ENCODE results near the gene MICAL3. TPM values are rescaled to one million over a fixed set of nuclear protein-coding genes. Genes with fewer than 3 reads are reported as not detected.
"Not testable (repeated sequence)": the region's sequence is repeated elsewhere in the genome, so short reads cannot be mapped to it uniquely, and the experiment has no call there.

The MICAL3 gene
- total RNA-seq, 1 experiment from 2014 or later, result 47.1 TPM

GRCh38 chr22:17991992-17992391 is 32.4 kb downstream of the MICAL3 start:
- BruUV-seq (replicated peaks); H3K9me3 ChIP-seq (ENCODE audit: control insufficient read depth, insufficient read depth, low read depth, low read length); H3K36me3 ChIP-seq (ENCODE audit: control insufficient read depth, insufficient read depth, low read length); DNase-seq (ENCODE audit: low read depth, low spot score); CTCF ChIA-PET; ATAC-seq; in situ Hi-C loops (cut with HindIII; ENCODE audit: low pct_unique_long_range_greater_than_20kb, low sequenced_read_pairs); H3K4me3 ChIP-seq (ENCODE audit: low read depth in 2 of 2, low read length in 2 of 2); H3K27me3 ChIP-seq (ENCODE audit: control insufficient read depth, insufficient read depth, low read length); intact Hi-C loops (cut with micrococcal nuclease; ENCODE audit: unreplicated experiment); H3K27ac ChIP-seq (ENCODE audit: low read length); POLR2A ChIA-PET: not testable (repeated sequence)
- peaks cover 10% of the 10 kb centered on the region for H3K4me1 ChIP-seq (ENCODE audit: control insufficient read depth, insufficient read depth, low read length)

DNA sequence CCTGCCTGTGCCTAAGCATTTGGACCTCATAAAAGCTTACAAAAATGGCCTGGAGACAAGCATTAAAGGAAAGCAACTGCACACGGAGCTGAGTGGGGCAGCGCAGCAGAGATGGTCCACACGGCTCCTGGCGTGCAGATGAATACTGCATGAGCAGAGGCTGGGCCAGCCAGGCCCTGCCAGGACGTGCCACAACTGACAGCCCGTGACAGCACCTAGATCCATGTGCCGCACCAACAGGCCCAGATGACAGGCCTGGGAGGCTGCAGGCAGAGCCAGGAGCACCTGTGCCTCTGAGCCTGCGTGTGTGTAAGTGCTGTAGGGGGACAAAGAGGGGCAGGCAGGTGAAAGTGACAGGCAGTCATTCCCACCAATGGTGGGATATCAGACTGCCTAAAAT is 33.4 kb downstream of the MICAL3 start:
- Histone ChIP-seq H3K27me3 (ENCODE audit: control insufficient read depth, insufficient read depth, low read length) (no peaks in the 10 kb centered on the region), H3K4me3 (ENCODE audit: low read depth in 2 of 2, low read length in 2 of 2) (no peak overlapping the region), H3K9me3 (ENCODE audit: control insufficient read depth, insufficient read depth, low read depth, low read length) (no peaks in the 10 kb centered on the region), H3K36me3 (ENCODE audit: control insufficient read depth, insufficient read depth, low read length) (no peaks in the 10 kb centered on the region), H3K4me1 (ENCODE audit: control insufficient read depth, insufficient read depth, low read length) (peaks cover 10% of the 10 kb centered on the region), H3K27ac (ENCODE audit: low read length) (no peak overlapping the region)
- BruUV-seq (replicated peaks), result no TSS peak
- ChIA-PET CTCF (no interaction called here), POLR2A (no interaction called here)
- DNase-seq (ENCODE audit: low read depth, low spot score), result no peak
- ATAC-seq, result no peak
- intact Hi-C loops (cut with micrococcal nuclease; ENCODE audit: unreplicated experiment) (no loop called here), in situ Hi-C loops (cut with HindIII; ENCODE audit: low pct_unique_long_range_greater_than_20kb, low sequenced_read_pairs) (no loop called here)
- TF ChIP-seq, protein P1, sequence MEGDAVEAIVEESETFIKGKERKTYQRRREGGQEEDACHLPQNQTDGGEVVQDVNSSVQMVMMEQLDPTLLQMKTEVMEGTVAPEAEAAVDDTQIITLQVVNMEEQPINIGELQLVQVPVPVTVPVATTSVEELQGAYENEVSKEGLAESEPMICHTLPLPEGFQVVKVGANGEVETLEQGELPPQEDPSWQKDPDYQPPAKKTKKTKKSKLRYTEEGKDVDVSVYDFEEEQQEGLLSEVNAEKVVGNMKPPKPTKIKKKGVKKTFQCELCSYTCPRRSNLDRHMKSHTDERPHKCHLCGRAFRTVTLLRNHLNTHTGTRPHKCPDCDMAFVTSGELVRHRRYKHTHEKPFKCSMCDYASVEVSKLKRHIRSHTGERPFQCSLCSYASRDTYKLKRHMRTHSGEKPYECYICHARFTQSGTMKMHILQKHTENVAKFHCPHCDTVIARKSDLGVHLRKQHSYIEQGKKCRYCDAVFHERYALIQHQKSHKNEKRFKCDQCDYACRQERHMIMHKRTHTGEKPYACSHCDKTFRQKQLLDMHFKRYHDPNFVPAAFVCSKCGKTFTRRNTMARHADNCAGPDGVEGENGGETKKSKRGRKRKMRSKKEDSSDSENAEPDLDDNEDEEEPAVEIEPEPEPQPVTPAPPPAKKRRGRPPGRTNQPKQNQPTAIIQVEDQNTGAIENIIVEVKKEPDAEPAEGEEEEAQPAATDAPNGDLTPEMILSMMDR (IDR thresholded peaks at IDR 0.05), result no peak
- TF ChIP-seq POLR2AphosphoS5 (IDR thresholded peaks at IDR 0.05; ENCODE audit: low read depth, low read length) (no peak), SIN3A (IDR thresholded peaks at IDR 0.05; ENCODE audit: borderline replicate concordance, insufficient read depth, low read depth, low read length) (no peak), TCF7L2 (IDR thresholded peaks at IDR 0.05; ENCODE audit: low read depth, low read length) (no peak), REST (IDR thresholded peaks at IDR 0.05; ENCODE audit: insufficient read depth in 1 of 2, low read depth in 2 of 2, low read length in 1 of 2) (no peak)

DNA sequence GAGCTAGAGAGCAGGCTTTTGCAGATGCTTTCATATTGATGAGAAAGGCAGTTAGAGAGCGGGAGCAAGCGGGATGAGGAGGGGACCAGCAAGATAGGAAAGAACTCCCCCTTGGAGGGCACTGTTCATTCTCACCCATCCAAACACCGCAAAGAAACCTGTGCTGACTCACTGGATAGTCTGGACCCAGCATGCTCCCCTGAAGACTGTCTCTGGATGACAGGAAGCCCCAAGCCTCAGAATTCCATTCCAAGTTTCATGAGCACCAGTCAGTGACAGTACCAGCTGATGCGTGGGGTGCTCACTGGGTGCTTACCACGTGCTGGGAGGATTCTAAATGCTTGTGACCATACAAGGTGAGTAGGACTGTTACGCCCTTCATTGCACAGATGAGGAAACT is 34.2 kb downstream of the MICAL3 start:
- TF ChIP-seq, protein P1 (IDR thresholded peaks at IDR 0.05), result no peak
- no peak for TF ChIP-seq TCF7L2 (IDR thresholded peaks at IDR 0.05; ENCODE audit: low read depth, low read length)
- TF ChIP-seq POLR2AphosphoS5 (IDR thresholded peaks at IDR 0.05; ENCODE audit: low read depth, low read length), result no peak
- TF ChIP-seq REST (IDR thresholded peaks at IDR 0.05; ENCODE audit: insufficient read depth in 1 of 2, low read depth in 2 of 2, low read length in 1 of 2), result no peak
- TF ChIP-seq SIN3A (IDR thresholded peaks at IDR 0.05; ENCODE audit: borderline replicate concordance, insufficient read depth, low read depth, low read length), result no peak
- no peaks in the 10 kb centered on the region for H3K36me3 ChIP-seq (ENCODE audit: control insufficient read depth, insufficient read depth, low read length)
- no peak overlapping the region for H3K4me3 ChIP-seq (ENCODE audit: low read depth in 2 of 2, low read length in 2 of 2)
- DNase-seq (ENCODE audit: low read depth, low spot score), result no peak
- POLR2A ChIA-PET, result no interaction called here
- H3K27me3 ChIP-seq (ENCODE audit: control insufficient read depth, insufficient read depth, low read length), result no peaks in the 10 kb centered on the region
- intact Hi-C loops (cut with micrococcal nuclease; ENCODE audit: unreplicated experiment) (no loop called here), in situ Hi-C loops (cut with HindIII; ENCODE audit: low pct_unique_long_range_greater_than_20kb, low sequenced_read_pairs) (no loop called here)
- H3K9me3 ChIP-seq (ENCODE audit: control insufficient read depth, insufficient read depth, low read depth, low read length), result no peaks in the 10 kb centered on the region
- ATAC-seq, result no peak
- H3K27ac ChIP-seq (ENCODE audit: low read length), result no peak overlapping the region
- peaks cover 10% of the 10 kb centered on the region for H3K4me1 ChIP-seq (ENCODE audit: control insufficient read depth, insufficient read depth, low read length)
- no TSS peak for BruUV-seq (replicated peaks)
- CTCF ChIA-PET, result no interaction called here

Data from Panc1 (cell line).